HEK293 (cell line): ENCODE measurements around the gene CSMD2.

Experiments
- ZBTB20 ChIP-seq: fragments of 450-650 bp; formaldehyde crosslinking; IDR thresholded peaks from 2 replicates; pipeline ENCODE4 v1.5.1; 2016; ENCODE audit warnings: missing biosample characterization, missing genetic modification characterization
- ZNF629 ChIP-seq: fragments of 450-650 bp; formaldehyde crosslinking; IDR thresholded peaks from 2 replicates; pipeline ENCODE4 v1.5.1; 2017; ENCODE audit warnings: missing biosample characterization, missing genetic modification characterization
- TF ChIP-seq, protein P1 (sequence below): fragments of 450-650 bp; formaldehyde crosslinking; IDR thresholded peaks from 2 replicates; pipeline ENCODE4 v1.5.1; 2016; ENCODE audit warnings: missing biosample characterization, missing genetic modification characterization
- TF ChIP-seq, protein P2 (sequence below): fragments of 450-650 bp; formaldehyde crosslinking; IDR thresholded peaks from 2 replicates; pipeline ENCODE4 v1.5.1; 2016; ENCODE audit warnings: missing biosample characterization, missing genetic modification characterization

DNA sequence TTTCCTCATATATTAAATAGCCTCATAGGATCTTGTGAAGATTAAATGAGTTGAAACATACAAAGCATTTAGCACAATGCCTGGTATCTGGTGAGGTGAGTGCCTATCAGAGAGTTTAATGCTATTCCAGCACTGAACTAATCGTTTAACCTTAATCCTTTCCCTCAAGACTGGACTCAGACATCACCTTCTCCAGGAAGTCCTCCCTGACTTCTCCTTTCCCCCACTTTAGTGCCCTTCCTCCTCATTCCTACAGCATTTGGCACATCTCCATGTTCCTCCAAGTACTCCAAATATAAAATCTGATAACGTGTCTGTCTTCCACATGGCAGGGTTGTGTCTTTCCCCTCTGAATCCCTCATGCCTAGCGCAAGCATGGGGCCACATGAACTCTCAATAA lies 632.8 kb downstream of the CSMD2 start:
- TF ChIP-seq, protein P1, sequence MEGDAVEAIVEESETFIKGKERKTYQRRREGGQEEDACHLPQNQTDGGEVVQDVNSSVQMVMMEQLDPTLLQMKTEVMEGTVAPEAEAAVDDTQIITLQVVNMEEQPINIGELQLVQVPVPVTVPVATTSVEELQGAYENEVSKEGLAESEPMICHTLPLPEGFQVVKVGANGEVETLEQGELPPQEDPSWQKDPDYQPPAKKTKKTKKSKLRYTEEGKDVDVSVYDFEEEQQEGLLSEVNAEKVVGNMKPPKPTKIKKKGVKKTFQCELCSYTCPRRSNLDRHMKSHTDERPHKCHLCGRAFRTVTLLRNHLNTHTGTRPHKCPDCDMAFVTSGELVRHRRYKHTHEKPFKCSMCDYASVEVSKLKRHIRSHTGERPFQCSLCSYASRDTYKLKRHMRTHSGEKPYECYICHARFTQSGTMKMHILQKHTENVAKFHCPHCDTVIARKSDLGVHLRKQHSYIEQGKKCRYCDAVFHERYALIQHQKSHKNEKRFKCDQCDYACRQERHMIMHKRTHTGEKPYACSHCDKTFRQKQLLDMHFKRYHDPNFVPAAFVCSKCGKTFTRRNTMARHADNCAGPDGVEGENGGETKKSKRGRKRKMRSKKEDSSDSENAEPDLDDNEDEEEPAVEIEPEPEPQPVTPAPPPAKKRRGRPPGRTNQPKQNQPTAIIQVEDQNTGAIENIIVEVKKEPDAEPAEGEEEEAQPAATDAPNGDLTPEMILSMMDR (tag by site-specific recombination): no peak
- TF ChIP-seq ZNF629 (tag by site-specific recombination) (no peak), ZBTB20 (tag by site-specific recombination) (no peak)
- TF ChIP-seq, protein P2, sequence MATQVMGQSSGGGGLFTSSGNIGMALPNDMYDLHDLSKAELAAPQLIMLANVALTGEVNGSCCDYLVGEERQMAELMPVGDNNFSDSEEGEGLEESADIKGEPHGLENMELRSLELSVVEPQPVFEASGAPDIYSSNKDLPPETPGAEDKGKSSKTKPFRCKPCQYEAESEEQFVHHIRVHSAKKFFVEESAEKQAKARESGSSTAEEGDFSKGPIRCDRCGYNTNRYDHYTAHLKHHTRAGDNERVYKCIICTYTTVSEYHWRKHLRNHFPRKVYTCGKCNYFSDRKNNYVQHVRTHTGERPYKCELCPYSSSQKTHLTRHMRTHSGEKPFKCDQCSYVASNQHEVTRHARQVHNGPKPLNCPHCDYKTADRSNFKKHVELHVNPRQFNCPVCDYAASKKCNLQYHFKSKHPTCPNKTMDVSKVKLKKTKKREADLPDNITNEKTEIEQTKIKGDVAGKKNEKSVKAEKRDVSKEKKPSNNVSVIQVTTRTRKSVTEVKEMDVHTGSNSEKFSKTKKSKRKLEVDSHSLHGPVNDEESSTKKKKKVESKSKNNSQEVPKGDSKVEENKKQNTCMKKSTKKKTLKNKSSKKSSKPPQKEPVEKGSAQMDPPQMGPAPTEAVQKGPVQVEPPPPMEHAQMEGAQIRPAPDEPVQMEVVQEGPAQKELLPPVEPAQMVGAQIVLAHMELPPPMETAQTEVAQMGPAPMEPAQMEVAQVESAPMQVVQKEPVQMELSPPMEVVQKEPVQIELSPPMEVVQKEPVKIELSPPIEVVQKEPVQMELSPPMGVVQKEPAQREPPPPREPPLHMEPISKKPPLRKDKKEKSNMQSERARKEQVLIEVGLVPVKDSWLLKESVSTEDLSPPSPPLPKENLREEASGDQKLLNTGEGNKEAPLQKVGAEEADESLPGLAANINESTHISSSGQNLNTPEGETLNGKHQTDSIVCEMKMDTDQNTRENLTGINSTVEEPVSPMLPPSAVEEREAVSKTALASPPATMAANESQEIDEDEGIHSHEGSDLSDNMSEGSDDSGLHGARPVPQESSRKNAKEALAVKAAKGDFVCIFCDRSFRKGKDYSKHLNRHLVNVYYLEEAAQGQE: no peak
